ENCODE data around the gene NXPH1. TPM values are rescaled to one million over a fixed set of nuclear protein-coding genes. Genes with fewer than 3 reads are reported as not detected.

Gene NXPH1
- total RNA-seq, 1 donor from 2014 or later: not detected

DNA sequence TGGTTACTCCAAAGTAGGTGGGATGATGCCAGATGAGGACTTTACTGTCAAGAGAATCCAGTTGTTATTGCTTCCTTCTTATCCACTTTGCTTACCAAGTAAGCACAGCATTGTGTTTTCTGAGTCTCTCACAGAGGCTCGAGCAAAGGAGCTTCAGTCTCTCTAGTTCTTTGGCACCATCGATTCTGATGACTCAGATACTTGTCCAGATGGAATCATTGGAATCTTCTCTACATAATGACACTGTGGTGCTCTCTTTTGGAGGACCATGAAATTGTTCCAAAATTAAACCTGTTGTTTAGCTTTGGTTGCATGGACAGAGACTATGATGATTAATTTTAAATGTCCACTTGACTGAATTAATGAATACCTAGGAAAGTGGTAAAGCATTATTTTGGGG, 132.6 kb downstream of the NXPH1 start:
- Histone ChIP-seq H3K36me3 (ENCODE audit: control insufficient read depth, insufficient read depth, low read length) (no peaks in the 10 kb centered on the region), H3K27me3 (ENCODE audit: control insufficient read depth, insufficient read depth, low read length) (no peaks in the 10 kb centered on the region), H3K4me3 (ENCODE audit: low read depth, low read length) (no peak overlapping the region)
- DNase-seq (ENCODE audit: low read depth) (no peak), FAIRE-seq (no peak)
- TF ChIP-seq, protein P1, sequence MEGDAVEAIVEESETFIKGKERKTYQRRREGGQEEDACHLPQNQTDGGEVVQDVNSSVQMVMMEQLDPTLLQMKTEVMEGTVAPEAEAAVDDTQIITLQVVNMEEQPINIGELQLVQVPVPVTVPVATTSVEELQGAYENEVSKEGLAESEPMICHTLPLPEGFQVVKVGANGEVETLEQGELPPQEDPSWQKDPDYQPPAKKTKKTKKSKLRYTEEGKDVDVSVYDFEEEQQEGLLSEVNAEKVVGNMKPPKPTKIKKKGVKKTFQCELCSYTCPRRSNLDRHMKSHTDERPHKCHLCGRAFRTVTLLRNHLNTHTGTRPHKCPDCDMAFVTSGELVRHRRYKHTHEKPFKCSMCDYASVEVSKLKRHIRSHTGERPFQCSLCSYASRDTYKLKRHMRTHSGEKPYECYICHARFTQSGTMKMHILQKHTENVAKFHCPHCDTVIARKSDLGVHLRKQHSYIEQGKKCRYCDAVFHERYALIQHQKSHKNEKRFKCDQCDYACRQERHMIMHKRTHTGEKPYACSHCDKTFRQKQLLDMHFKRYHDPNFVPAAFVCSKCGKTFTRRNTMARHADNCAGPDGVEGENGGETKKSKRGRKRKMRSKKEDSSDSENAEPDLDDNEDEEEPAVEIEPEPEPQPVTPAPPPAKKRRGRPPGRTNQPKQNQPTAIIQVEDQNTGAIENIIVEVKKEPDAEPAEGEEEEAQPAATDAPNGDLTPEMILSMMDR (IDR thresholded peaks at IDR 0.05; ENCODE audit: insufficient read depth, low read length, severe bottlenecking): no peak

DNA sequence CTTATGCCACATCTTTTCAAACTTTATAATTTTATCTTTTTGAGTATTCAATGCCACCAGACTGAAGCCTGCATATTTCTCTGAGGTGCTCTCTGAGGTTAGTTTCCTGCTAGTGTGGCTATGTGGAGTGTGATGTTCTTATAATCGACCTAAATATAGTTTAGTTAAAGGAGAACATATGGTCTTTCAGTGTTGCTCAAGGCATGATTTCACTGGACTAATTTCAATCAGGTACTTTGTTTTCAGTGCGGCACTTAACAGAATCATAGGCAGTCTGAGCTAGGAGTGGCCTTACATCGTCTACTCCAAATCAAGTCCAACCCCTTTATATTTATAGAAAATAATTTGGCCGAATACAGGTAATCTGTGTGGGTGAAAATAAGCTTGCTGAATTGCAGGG, 134.2 kb downstream of the NXPH1 start:
- H3K27me3 ChIP-seq (ENCODE audit: control insufficient read depth, insufficient read depth, low read length): no peaks in the 10 kb centered on the region
- TF ChIP-seq, protein P1 (IDR thresholded peaks at IDR 0.05; ENCODE audit: insufficient read depth, low read length, severe bottlenecking): no peak
- H3K4me3 ChIP-seq (ENCODE audit: low read depth, low read length): no peak overlapping the region
- H3K36me3 ChIP-seq (ENCODE audit: control insufficient read depth, insufficient read depth, low read length): no peaks in the 10 kb centered on the region
- FAIRE-seq (no peak), DNase-seq (ENCODE audit: low read depth) (no peak)

DNA sequence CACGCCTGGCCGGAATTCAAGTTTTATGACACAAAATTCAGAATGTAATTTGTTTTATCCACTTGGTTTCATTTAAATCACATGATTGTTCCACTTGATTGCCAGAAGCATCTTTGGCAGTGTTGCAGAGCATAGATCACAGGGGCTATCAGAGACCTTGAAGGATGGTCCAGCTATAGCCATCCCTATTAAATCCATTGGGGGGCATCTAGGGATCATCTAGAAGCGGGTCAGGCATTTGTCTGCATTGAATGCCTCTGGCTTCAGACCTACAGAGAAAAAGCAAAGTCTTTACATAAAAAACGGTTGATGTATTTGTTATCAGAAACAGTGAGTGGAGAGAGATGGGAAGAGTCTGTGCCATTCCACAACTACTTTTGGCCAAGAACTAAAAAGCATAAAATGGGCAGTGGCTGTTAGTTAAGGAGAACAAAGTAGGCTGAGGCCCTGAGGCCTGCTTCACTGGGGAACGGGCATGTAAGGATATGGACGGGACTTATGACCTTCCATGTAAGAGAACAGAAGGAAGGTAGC, 146.3 kb downstream of the NXPH1 start:
- TF ChIP-seq, protein P1 (IDR thresholded peaks at IDR 0.05; ENCODE audit: insufficient read depth, low read length, severe bottlenecking): no peak
- no peak for FAIRE-seq

DNA sequence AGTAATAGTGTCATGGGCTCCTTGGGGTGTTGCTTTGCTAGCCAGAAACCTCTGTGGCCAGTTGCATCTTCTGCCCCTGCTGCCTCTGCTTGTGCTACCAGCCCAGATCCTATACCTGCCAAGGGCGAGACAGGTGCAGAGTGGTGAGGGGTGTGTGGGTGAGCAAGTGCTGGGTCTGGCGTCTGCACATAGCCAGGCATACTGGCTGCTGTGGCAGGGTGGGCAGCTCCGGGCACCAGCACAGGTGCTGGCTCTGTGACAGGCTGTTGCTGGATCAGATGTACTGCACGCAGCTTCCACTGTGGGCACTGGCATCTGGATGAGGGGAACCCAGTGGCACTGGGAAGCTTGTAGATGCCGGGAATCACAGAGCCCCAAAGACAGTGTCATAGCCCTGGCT, 148.4 kb downstream of the NXPH1 start:
- Histone ChIP-seq H3K4me3 (ENCODE audit: low read depth, low read length) (no peak overlapping the region), H3K36me3 (ENCODE audit: control insufficient read depth, insufficient read depth, low read length) (no peaks in the 10 kb centered on the region), H3K27me3 (ENCODE audit: control insufficient read depth, insufficient read depth, low read length) (no peaks in the 10 kb centered on the region)
- TF ChIP-seq, protein P1 (IDR thresholded peaks at IDR 0.05; ENCODE audit: insufficient read depth, low read length, severe bottlenecking): no peak
- DNase-seq (ENCODE audit: low read depth) (no peak), FAIRE-seq (no peak)

More for the DNA sequence above, 146.3 kb downstream of the NXPH1 start:
- no peaks in the 10 kb centered on the region for H3K36me3 ChIP-seq (ENCODE audit: control insufficient read depth, insufficient read depth, low read length)
- no peak overlapping the region for H3K4me3 ChIP-seq (ENCODE audit: low read depth, low read length)
- no peaks in the 10 kb centered on the region for H3K27me3 ChIP-seq (ENCODE audit: control insufficient read depth, insufficient read depth, low read length)
- no peak for DNase-seq (ENCODE audit: low read depth)

DNA sequence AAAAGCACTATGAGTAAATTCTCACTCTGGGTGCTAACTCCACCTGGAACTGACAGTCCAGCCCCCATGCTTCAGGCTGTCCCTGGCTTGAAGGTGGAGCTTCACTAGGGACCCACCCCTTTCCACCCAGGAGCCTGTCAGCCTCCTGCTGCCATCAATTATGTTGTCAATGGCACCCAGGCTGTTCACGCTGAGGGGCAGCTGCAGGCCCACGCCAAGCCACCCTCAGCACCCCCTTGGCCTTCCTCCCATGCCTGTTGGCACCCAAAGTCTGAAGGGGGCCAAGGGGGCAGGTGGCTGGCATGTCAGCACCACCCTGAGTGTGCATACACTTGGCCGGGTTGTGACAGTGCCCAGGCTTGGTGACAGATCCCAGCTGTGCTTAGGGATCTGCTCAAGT, 149.3 kb downstream of the NXPH1 start:
- DNase-seq (ENCODE audit: low read depth): no peak
- no peak for FAIRE-seq

More for the DNA sequence above, 149.3 kb downstream of the NXPH1 start:
- H3K36me3 ChIP-seq (ENCODE audit: control insufficient read depth, insufficient read depth, low read length): no peaks in the 10 kb centered on the region
- H3K27me3 ChIP-seq (ENCODE audit: control insufficient read depth, insufficient read depth, low read length): no peaks in the 10 kb centered on the region
- H3K4me3 ChIP-seq (ENCODE audit: low read depth, low read length): no peak overlapping the region
- TF ChIP-seq, protein P1 (IDR thresholded peaks at IDR 0.05; ENCODE audit: insufficient read depth, low read length, severe bottlenecking): no peak

All from bronchial epithelial cell (primary cell).